ENCODE data around the gene BACH2. TPM values are rescaled to one million over a fixed set of nuclear protein-coding genes. Genes with fewer than 3 reads are reported as not detected.

The BACH2 gene
- total and polyA plus RNA-seq, 2 experiments from 2014 or later, result 1.6 to 5.7 TPM

DNA sequence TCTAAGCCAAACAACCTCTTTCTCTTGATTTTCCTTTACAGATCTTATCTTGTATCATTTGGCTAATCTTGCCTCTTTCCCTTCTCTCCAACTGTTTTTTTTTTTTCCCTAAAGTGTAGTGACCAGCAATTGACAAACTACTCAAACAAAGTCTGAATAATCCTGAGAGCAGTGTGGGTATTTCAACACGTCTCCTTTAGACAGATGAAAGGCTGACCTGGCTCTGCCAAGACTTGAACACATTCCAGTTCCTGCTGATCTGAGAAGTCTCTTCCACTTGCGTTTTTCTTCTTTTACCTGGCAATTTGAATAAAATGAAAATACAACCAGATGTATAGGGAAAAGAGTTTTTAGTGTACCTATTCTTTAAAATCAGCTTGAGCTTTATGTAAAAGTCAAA, 234.0 kb downstream of the BACH2 start:
- Histone ChIP-seq H3K9me2 (ENCODE audit: insufficient read depth) (no peaks in the 10 kb centered on the region), H3F3A (replicated peaks; ENCODE audit: low read depth) (no peaks in the 10 kb centered on the region), H3K4me3 (no peak overlapping the region), H3K79me2 (replicated peaks; ENCODE audit: insufficient read depth) (no peaks in the 10 kb centered on the region), H3K4me1 (ENCODE audit: insufficient read depth) (no peaks in the 10 kb centered on the region), H3K27me3 (ENCODE audit: insufficient read depth) (no peaks in the 10 kb centered on the region), H3K27ac (ENCODE audit: low read depth) (no peak overlapping the region), H4K20me1 (replicated peaks; ENCODE audit: insufficient read depth) (no peaks in the 10 kb centered on the region), H3K4me2 (no peak overlapping the region), H2AFZ (no peak overlapping the region), H3K36me3 (ENCODE audit: insufficient read depth) (no peaks in the 10 kb centered on the region)
- Mint-ChIP-seq H3K27ac (no peak overlapping the region), H3K9me3 (peaks cover 8% of the 10 kb centered on the region; the same call in 2 of the 3 replicates), H3K4me1 (peaks cover 5% of the 10 kb centered on the region; the same call in 1 of the 3 replicates), H3K4me3 (no peak overlapping the region), H3K27me3 (ENCODE audit: insufficient read depth, low read depth, poor library complexity) (no peaks in the 10 kb centered on the region), H3K36me3 (ENCODE audit: low read depth) (no peaks in the 10 kb centered on the region)
- DNase-seq (ENCODE audit: low spot score) (no peak), ATAC-seq (no peak)
- TF ChIP-seq STAT1 (IDR thresholded peaks at IDR 0.05; ENCODE audit: unreplicated experiment), result no peak
- no peak for TF ChIP-seq EZH2 (IDR thresholded peaks at IDR 0.05; ENCODE audit: low read depth, unreplicated experiment)
- no peak for TF ChIP-seq ZNF114 (CRISPR knock-in tag; IDR thresholded peaks at IDR 0.05)
- TF ChIP-seq, protein P1, sequence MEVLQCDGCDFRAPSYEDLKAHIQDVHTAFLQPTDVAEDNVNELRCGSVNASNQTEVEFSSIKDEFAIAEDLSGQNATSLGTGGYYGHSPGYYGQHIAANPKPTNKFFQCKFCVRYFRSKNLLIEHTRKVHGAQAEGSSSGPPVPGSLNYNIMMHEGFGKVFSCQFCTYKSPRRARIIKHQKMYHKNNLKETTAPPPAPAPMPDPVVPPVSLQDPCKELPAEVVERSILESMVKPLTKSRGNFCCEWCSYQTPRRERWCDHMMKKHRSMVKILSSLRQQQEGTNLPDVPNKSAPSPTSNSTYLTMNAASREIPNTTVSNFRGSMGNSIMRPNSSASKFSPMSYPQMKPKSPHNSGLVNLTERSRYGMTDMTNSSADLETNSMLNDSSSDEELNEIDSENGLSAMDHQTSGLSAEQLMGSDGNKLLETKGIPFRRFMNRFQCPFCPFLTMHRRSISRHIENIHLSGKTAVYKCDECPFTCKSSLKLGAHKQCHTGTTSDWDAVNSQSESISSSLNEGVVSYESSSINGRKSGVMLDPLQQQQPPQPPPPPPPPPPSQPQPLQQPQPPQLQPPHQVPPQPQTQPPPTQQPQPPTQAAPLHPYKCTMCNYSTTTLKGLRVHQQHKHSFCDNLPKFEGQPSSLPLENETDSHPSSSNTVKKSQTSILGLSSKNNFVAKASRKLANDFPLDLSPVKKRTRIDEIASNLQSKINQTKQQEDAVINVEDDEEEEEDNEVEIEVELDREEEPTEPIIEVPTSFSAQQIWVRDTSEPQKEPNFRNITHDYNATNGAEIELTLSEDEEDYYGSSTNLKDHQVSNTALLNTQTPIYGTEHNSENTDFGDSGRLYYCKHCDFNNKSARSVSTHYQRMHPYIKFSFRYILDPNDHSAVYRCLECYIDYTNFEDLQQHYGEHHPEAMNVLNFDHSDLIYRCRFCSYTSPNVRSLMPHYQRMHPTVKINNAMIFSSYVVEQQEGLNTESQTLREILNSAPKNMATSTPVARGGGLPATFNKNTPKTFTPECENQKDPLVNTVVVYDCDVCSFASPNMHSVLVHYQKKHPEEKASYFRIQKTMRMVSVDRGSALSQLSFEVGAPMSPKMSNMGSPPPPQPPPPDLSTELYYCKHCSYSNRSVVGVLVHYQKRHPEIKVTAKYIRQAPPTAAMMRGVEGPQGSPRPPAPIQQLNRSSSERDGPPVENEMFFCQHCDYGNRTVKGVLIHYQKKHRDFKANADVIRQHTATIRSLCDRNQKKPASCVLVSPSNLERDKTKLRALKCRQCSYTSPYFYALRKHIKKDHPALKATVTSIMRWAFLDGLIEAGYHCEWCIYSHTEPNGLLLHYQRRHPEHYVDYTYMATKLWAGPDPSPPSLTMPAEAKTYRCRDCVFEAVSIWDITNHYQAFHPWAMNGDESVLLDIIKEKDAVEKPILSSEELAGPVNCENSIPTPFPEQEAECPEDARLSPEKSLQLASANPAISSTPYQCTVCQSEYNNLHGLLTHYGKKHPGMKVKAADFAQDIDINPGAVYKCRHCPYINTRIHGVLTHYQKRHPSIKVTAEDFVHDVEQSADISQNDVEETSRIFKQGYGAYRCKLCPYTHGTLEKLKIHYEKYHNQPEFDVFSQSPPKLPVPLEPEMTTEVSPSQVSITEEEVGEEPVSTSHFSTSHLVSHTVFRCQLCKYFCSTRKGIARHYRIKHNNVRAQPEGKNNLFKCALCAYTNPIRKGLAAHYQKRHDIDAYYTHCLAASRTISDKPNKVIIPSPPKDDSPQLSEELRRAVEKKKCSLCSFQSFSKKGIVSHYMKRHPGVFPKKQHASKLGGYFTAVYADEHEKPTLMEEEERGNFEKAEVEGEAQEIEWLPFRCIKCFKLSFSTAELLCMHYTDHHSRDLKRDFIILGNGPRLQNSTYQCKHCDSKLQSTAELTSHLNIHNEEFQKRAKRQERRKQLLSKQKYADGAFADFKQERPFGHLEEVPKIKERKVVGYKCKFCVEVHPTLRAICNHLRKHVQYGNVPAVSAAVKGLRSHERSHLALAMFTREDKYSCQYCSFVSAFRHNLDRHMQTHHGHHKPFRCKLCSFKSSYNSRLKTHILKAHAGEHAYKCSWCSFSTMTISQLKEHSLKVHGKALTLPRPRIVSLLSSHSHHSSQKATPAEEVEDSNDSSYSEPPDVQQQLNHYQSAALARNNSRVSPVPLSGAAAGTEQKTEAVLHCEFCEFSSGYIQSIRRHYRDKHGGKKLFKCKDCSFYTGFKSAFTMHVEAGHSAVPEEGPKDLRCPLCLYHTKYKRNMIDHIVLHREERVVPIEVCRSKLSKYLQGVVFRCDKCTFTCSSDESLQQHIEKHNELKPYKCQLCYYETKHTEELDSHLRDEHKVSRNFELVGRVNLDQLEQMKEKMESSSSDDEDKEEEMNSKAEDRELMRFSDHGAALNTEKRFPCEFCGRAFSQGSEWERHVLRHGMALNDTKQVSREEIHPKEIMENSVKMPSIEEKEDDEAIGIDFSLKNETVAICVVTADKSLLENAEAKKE (CRISPR knock-in tag; IDR thresholded peaks at IDR 0.05), result no peak
- TF ChIP-seq CREB1 (CRISPR knock-in tag; IDR thresholded peaks at IDR 0.05; ENCODE audit: low read depth), result no peak
- TF ChIP-seq ZNF331 (CRISPR knock-in tag; IDR thresholded peaks at IDR 0.05; ENCODE audit: low read depth), result no peak
- TF ChIP-seq, protein P2, sequence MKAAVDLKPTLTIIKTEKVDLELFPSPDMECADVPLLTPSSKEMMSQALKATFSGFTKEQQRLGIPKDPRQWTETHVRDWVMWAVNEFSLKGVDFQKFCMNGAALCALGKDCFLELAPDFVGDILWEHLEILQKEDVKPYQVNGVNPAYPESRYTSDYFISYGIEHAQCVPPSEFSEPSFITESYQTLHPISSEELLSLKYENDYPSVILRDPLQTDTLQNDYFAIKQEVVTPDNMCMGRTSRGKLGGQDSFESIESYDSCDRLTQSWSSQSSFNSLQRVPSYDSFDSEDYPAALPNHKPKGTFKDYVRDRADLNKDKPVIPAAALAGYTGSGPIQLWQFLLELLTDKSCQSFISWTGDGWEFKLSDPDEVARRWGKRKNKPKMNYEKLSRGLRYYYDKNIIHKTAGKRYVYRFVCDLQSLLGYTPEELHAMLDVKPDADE (IDR thresholded peaks at IDR 0.05), result no peak
- TF ChIP-seq, protein P3, sequence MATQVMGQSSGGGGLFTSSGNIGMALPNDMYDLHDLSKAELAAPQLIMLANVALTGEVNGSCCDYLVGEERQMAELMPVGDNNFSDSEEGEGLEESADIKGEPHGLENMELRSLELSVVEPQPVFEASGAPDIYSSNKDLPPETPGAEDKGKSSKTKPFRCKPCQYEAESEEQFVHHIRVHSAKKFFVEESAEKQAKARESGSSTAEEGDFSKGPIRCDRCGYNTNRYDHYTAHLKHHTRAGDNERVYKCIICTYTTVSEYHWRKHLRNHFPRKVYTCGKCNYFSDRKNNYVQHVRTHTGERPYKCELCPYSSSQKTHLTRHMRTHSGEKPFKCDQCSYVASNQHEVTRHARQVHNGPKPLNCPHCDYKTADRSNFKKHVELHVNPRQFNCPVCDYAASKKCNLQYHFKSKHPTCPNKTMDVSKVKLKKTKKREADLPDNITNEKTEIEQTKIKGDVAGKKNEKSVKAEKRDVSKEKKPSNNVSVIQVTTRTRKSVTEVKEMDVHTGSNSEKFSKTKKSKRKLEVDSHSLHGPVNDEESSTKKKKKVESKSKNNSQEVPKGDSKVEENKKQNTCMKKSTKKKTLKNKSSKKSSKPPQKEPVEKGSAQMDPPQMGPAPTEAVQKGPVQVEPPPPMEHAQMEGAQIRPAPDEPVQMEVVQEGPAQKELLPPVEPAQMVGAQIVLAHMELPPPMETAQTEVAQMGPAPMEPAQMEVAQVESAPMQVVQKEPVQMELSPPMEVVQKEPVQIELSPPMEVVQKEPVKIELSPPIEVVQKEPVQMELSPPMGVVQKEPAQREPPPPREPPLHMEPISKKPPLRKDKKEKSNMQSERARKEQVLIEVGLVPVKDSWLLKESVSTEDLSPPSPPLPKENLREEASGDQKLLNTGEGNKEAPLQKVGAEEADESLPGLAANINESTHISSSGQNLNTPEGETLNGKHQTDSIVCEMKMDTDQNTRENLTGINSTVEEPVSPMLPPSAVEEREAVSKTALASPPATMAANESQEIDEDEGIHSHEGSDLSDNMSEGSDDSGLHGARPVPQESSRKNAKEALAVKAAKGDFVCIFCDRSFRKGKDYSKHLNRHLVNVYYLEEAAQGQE (IDR thresholded peaks at IDR 0.05; ENCODE audit: unreplicated experiment), result no peak
- no peak for TF ChIP-seq JUNB (IDR thresholded peaks at IDR 0.05; ENCODE audit: unreplicated experiment)
- TF ChIP-seq, protein P4, sequence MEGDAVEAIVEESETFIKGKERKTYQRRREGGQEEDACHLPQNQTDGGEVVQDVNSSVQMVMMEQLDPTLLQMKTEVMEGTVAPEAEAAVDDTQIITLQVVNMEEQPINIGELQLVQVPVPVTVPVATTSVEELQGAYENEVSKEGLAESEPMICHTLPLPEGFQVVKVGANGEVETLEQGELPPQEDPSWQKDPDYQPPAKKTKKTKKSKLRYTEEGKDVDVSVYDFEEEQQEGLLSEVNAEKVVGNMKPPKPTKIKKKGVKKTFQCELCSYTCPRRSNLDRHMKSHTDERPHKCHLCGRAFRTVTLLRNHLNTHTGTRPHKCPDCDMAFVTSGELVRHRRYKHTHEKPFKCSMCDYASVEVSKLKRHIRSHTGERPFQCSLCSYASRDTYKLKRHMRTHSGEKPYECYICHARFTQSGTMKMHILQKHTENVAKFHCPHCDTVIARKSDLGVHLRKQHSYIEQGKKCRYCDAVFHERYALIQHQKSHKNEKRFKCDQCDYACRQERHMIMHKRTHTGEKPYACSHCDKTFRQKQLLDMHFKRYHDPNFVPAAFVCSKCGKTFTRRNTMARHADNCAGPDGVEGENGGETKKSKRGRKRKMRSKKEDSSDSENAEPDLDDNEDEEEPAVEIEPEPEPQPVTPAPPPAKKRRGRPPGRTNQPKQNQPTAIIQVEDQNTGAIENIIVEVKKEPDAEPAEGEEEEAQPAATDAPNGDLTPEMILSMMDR (conservative IDR thresholded peaks at IDR 0.05; ENCODE audit: low read depth in 2 of 2), result no peak
- TF ChIP-seq NANOG (IDR thresholded peaks at IDR 0.05; ENCODE audit: borderline replicate concordance), result no peak
- no peak for TF ChIP-seq POLR2AphosphoS5 (IDR thresholded peaks at IDR 0.05; ENCODE audit: low read depth)
- no peak for TF ChIP-seq EZH2phosphoT487 (IDR thresholded peaks at IDR 0.05; ENCODE audit: unreplicated experiment)

Measured in GM23338 (cell line).